Fibroblast of pulmonary artery (primary cell): ENCODE results near the gene SCCPDH.

Experiments used
- DNase-seq: peaks from one replicate; pipeline ENCODE4 v3.0.0-alpha.2; 2010; ENCODE audit warnings: low read depth
- H3K4me3 ChIP-seq: replicated peaks from 2 replicates; pipeline ENCODE4 v1.5.1; 2011; ENCODE audit warnings: low read depth, mild to moderate bottlenecking, control low read depth, low read length, moderate library complexity
- CTCF ChIP-seq: IDR thresholded peaks from 2 replicates; pipeline ENCODE4 v1.5.1; 2011; ENCODE audit warnings: mild to moderate bottlenecking, control low read depth, low read length, inconsistent platforms; ENCODE audit errors: missing control alignments

The SCCPDH gene, protein sequence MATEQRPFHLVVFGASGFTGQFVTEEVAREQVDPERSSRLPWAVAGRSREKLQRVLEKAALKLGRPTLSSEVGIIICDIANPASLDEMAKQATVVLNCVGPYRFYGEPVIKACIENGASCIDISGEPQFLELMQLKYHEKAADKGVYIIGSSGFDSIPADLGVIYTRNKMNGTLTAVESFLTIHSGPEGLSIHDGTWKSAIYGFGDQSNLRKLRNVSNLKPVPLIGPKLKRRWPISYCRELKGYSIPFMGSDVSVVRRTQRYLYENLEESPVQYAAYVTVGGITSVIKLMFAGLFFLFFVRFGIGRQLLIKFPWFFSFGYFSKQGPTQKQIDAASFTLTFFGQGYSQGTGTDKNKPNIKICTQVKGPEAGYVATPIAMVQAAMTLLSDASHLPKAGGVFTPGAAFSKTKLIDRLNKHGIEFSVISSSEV

GRCh38 chr1:246724016-246724730 is at the start of gene SCCPDH:
Gene SCCPDH, plus strand, starts transcription at chr1:246724409. Its CDS starts 14 bp downstream, at chr1:246724423.
- peak; percentile 64 for DNase-seq
- no peak for TF ChIP-seq CTCF
- H3K4me3 ChIP-seq, result peak within 1 kb of the TSS; percentile 72

DNA sequence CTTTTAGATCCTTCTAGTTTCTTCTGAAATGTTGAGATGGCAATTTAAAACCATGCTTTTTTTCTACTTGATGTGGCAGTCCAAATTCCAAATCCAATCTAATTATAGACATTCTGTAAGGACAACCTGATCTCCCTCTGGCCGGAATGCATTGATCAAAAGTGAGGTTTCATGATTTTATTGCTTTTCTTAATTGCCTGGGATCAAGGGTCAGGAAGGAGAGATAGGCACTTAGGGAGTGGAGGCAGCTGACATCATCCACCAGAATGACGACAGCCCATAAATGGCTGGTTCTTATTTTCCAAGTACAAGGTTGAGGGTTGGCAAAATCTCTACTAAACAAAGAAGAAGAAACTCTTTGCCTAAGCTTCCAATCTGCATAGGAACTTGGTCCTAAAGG is 46.4 kb upstream of the SCCPDH start:
- DNase-seq, result no peak
- no peak for TF ChIP-seq CTCF
- H3K4me3 ChIP-seq, result no peak overlapping the region

- no peak overlapping the region for H3K4me3 ChIP-seq
- no peak for TF ChIP-seq CTCF
- DNase-seq, result no peak
These were observed 45.1 kb upstream of the SCCPDH start for GRCh38 chr1:246678816-246679793.

DNA sequence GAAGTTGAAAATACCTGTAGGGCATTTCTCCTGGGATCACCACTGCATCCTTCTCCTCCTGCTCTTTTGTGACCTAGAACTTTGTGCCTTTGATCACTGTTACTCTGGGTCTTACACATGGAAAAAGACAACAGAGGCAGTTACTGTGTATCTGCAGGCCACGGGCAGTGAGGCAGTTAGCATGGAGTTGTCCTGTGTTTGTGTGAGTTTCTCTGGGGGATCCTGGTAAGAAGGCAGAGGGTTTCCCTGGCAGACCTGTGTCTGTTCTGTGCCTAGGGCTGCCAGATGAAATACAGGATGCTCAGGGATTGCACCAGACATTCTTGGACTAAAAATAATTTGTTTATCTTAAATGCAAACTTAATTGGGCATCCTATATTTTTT is 44.4 kb upstream of the SCCPDH start:
- no peak for DNase-seq
- TF ChIP-seq CTCF, result no peak
- no peak overlapping the region for H3K4me3 ChIP-seq

GRCh38 chr1:246680190-246680589 is 44.0 kb upstream of the SCCPDH start:
- H3K4me3 ChIP-seq, result no peak overlapping the region
- DNase-seq, result peak; percentile 31
- no peak for TF ChIP-seq CTCF

DNA sequence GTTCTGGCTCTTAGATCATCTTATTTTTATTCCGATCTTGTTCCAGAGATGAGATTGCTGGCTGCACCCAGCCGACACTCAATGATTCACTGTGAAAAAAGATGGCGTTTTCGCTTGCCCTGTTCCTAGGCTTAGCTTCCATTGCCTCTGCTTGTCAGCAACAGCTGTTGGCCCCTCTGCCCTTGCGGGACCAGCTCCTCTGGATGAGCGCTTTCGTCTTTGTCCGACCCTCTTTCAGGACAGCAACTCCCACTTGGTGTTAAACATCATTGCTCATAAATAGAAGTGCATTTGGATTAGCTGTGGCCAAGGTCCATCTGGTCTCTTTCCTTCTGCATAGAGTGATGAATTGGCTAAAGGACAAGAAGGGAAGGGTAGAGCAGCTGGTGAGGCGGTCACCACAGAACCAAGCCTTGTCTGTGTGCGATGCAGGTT is 43.5 kb upstream of the SCCPDH start:
- DNase-seq, result no peak
- H3K4me3 ChIP-seq, result no peak overlapping the region
- TF ChIP-seq CTCF, result no peak
